Panc1 (cell line): ENCODE data around the gene CDV3. TPM values are rescaled to one million over a fixed set of nuclear protein-coding genes. Genes with fewer than 3 reads are reported as not detected.
A peak's percentile ranks its signal among the peaks of the same experiment; 100 is the strongest.

ENCODE experiments used
- ATAC-seq: fragments of 200-7000 bp; cut with Tn5 transposase; 2 replicates; pipeline ENCODE4 v1.9.1; 2020; ENCODE audit warnings: mild to moderate bottlenecking, moderate library complexity
- BruUV-seq: library from RNA; stranded (reverse); fragments of 400-500 nt; replicated peaks from 2 replicates; lab custom pipeline; 2021; lab: Mats Ljungman, UMichigan
- CTCF ChIA-PET: fragments of 300-600 bp; sonication (Branson Sonifier 250); formaldehyde crosslinking; loops from one replicate; lab custom pipeline; 2022; ENCODE audit warnings: antibody characterized with exemption; lab: Charles Lee
- POLR2A ChIA-PET: fragments of 300-600 bp; sonication (Branson Sonifier 250); formaldehyde crosslinking; loops from one replicate; lab custom pipeline; 2022; ENCODE audit warnings: antibody characterized with exemption; lab: Charles Lee
- DNase-seq: peaks from one replicate; pipeline ENCODE4 v3.0.0-alpha.2; 2010; ENCODE audit warnings: low read depth, low spot score
- H3K27ac ChIP-seq: 2 replicates; pipeline ENCODE4 v1.5.1; 2011; ENCODE audit warnings: mild to moderate bottlenecking, low read length, inconsistent platforms
- H3K27me3 ChIP-seq: fragments of 200-500 bp; sonication (Bioruptor generic); 2 replicates; pipeline ENCODE4 v1.6.0; 2014; ENCODE audit warnings: low read length, inconsistent platforms; ENCODE audit not compliant: control insufficient read depth, insufficient read depth
- H3K36me3 ChIP-seq: fragments of 200-500 bp; sonication (Bioruptor generic); 2 replicates; pipeline ENCODE4 v1.5.1; 2014; ENCODE audit warnings: inconsistent platforms, mild to moderate bottlenecking, low read length, moderate library complexity; ENCODE audit not compliant: control insufficient read depth, insufficient read depth
- H3K4me1 ChIP-seq: 2 replicates; pipeline ENCODE4 v1.5.1; 2011; ENCODE audit warnings: inconsistent platforms, mild to moderate bottlenecking, low read length, moderate library complexity; ENCODE audit not compliant: control insufficient read depth, insufficient read depth
- H3K4me3 ChIP-seq, 2 experiments: 2 replicates each; pipeline ENCODE4 v1.5.1; 2011 to 2012; ENCODE audit warnings: low read depth in 2 of 2, low read length in 2 of 2, mild to moderate bottlenecking in 2 of 2, inconsistent platforms in 1 of 2, moderate library complexity in 1 of 2
- H3K9me3 ChIP-seq: fragments of 200-500 bp; sonication (Bioruptor generic); 2 replicates; pipeline ENCODE4 v1.5.1; 2014; ENCODE audit warnings: low read depth, mild to moderate bottlenecking, inconsistent platforms, low read length, moderate library complexity; ENCODE audit not compliant: control insufficient read depth, insufficient read depth
- POLR2AphosphoS5 ChIP-seq: IDR thresholded peaks from 2 replicates; pipeline ENCODE4 v1.6.1; 2012; ENCODE audit warnings: mild to moderate bottlenecking, low read depth, low read length, moderate library complexity
- SIN3A ChIP-seq: IDR thresholded peaks from 2 replicates; pipeline ENCODE4 v1.6.1; 2012; ENCODE audit warnings: low read depth, mild to moderate bottlenecking, low read length, moderate library complexity, borderline replicate concordance; ENCODE audit not compliant: insufficient read depth
- TCF7L2 ChIP-seq: IDR thresholded peaks from 2 replicates; pipeline ENCODE4 v1.6.1; 2011; ENCODE audit warnings: mild to moderate bottlenecking, low read depth, low read length, inconsistent platforms
- in situ Hi-C: cut with HindIII; loops from 2 replicates; pipeline ENCODE4 v1.10.0; 2016; ENCODE audit warnings: low sequenced_read_pairs, low pct_unique_long_range_greater_than_20kb
- intact Hi-C: fragments of 100-400 bp; cut with micrococcal nuclease; formaldehyde crosslinking; loops from one replicate; pipeline ENCODE4 v1.10.0; 2022; ENCODE audit not compliant: unreplicated experiment
- total RNA-seq: library from RNA; stranded (reverse); gene quantifications from one replicate; pipeline ENCODE4 v1.2.1, GENCODE V29; 2021; ENCODE audit not compliant: unreplicated experiment
- TF ChIP-seq, protein P1 (sequence below), 2 experiments: IDR thresholded peaks; 2 replicates each; pipeline ENCODE4 v1.6.1; 2011 to 2012; ENCODE audit warnings: low read depth in 2 of 2, control low read depth in 1 of 2, low read length in 1 of 2, mild to moderate bottlenecking in 1 of 2, moderate library complexity in 1 of 2; ENCODE audit not compliant: insufficient read depth in 1 of 2
- TF ChIP-seq, protein P2 (sequence below): fragments of 450-650 bp; IDR thresholded peaks from 2 replicates; pipeline ENCODE4 v1.5.1; 2017; ENCODE audit warnings: mild to moderate bottlenecking

The CDV3 gene
- total RNA-seq, 1 experiment from 2014 or later = 506 TPM

DNA sequence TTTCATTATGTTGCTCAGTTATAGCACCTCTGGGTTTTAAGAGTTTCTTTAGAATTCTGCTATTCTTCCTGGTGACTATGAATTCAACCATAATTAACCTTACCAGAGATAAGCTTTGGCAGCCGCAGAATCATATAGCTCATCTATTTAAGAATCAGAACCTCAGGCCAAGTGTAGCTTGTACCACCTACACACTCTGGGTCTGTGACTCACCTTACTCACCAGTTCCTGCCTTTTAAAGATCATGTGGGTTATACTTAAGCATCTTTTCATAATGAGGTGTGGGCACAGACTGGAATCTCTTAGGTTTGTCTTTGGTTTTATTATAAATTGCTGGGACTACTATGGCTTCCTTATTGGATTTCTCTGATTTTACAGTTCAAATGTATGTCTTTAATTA, 21.9 kb downstream of the CDV3 start:
- TF ChIP-seq, protein P1, sequence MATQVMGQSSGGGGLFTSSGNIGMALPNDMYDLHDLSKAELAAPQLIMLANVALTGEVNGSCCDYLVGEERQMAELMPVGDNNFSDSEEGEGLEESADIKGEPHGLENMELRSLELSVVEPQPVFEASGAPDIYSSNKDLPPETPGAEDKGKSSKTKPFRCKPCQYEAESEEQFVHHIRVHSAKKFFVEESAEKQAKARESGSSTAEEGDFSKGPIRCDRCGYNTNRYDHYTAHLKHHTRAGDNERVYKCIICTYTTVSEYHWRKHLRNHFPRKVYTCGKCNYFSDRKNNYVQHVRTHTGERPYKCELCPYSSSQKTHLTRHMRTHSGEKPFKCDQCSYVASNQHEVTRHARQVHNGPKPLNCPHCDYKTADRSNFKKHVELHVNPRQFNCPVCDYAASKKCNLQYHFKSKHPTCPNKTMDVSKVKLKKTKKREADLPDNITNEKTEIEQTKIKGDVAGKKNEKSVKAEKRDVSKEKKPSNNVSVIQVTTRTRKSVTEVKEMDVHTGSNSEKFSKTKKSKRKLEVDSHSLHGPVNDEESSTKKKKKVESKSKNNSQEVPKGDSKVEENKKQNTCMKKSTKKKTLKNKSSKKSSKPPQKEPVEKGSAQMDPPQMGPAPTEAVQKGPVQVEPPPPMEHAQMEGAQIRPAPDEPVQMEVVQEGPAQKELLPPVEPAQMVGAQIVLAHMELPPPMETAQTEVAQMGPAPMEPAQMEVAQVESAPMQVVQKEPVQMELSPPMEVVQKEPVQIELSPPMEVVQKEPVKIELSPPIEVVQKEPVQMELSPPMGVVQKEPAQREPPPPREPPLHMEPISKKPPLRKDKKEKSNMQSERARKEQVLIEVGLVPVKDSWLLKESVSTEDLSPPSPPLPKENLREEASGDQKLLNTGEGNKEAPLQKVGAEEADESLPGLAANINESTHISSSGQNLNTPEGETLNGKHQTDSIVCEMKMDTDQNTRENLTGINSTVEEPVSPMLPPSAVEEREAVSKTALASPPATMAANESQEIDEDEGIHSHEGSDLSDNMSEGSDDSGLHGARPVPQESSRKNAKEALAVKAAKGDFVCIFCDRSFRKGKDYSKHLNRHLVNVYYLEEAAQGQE (IDR thresholded peaks at IDR 0.05; ENCODE audit: insufficient read depth in 1 of 2, low read depth in 2 of 2, low read length in 1 of 2) = no peak
- TF ChIP-seq SIN3A = no peak
- no peak for TF ChIP-seq POLR2AphosphoS5
- TF ChIP-seq, protein P2, sequence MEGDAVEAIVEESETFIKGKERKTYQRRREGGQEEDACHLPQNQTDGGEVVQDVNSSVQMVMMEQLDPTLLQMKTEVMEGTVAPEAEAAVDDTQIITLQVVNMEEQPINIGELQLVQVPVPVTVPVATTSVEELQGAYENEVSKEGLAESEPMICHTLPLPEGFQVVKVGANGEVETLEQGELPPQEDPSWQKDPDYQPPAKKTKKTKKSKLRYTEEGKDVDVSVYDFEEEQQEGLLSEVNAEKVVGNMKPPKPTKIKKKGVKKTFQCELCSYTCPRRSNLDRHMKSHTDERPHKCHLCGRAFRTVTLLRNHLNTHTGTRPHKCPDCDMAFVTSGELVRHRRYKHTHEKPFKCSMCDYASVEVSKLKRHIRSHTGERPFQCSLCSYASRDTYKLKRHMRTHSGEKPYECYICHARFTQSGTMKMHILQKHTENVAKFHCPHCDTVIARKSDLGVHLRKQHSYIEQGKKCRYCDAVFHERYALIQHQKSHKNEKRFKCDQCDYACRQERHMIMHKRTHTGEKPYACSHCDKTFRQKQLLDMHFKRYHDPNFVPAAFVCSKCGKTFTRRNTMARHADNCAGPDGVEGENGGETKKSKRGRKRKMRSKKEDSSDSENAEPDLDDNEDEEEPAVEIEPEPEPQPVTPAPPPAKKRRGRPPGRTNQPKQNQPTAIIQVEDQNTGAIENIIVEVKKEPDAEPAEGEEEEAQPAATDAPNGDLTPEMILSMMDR = no peak
- no peak for TF ChIP-seq TCF7L2
- no peaks in the 10 kb centered on the region for H3K27me3 ChIP-seq
- H3K9me3 ChIP-seq = no peaks in the 10 kb centered on the region
- ATAC-seq (no peak), DNase-seq (no peak)
- in situ Hi-C loops (no loop called here), intact Hi-C loops (loop anchor here (10.0 kb wide), 1 partner anchor 871 kb away; the partner anchor contains the start of gene NPHP3)
- H3K27ac ChIP-seq = peak overlapping the region; percentile 30
- no TSS peak for BruUV-seq
- H3K36me3 ChIP-seq = no peaks in the 10 kb centered on the region
- CTCF ChIA-PET = interaction anchor here (0.6 kb wide), 1 partner anchor 27 kb away, joined by 3 read pairs; no protein-coding TSS in a partner anchor
- H3K4me1 ChIP-seq = peaks cover 20% of the 10 kb centered on the region; the same call in 1 of the 2 replicates
- POLR2A ChIA-PET = interaction anchor here (0.5 kb wide), 1 partner anchor 33 kb away, joined by 5 read pairs; no protein-coding TSS in a partner anchor
- no peak overlapping the region for H3K4me3 ChIP-seq

DNA sequence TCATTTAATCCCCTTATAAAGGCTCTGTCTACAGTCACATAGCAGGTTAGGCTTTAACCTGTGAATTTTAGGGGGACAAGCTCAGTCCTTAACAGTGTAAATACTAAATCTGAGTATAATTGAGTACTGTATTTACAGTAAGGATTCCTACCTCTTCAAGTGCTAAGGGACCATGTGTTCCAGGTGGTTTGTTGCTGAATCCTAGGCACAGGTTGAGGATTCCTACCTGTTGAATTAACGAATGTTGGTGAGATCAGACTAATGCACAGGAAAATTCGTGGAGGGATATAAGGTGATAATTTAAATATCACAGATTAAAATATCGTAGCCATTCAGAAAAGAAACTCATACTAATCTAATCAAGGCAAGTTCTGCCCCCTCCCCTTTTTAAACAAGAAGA, 24.9 kb downstream of the CDV3 start:
- in situ Hi-C loops = no loop called here

More for the DNA sequence above, 24.9 kb downstream of the CDV3 start:
- TF ChIP-seq POLR2AphosphoS5 (no peak), TCF7L2 (no peak), SIN3A (no peak)
- TF ChIP-seq, protein P2 = no peak
- TF ChIP-seq, protein P1 (IDR thresholded peaks at IDR 0.05; ENCODE audit: insufficient read depth in 1 of 2, low read depth in 2 of 2, low read length in 1 of 2) = no peak
- Histone ChIP-seq H3K4me3 (no peak overlapping the region), H3K9me3 (no peaks in the 10 kb centered on the region), H3K27ac (peak overlapping the region; percentile 44), H3K36me3 (peaks cover 6% of the 10 kb centered on the region), H3K4me1 (peaks cover 13% of the 10 kb centered on the region; the same call in 1 of the 2 replicates), H3K27me3 (no peaks in the 10 kb centered on the region)
- POLR2A ChIA-PET = interaction anchor here (0.5 to 0.6 kb wide), 2 partner anchors 13 to 52 kb away, joined by 3 to 4 read pairs; no protein-coding TSS in a partner anchor
- peak; percentile 11; the same call in 1 of the 2 replicates for ATAC-seq
- CTCF ChIA-PET = no interaction called here
- no TSS peak for BruUV-seq
- intact Hi-C loops = loop anchor here (10.0 kb wide), 1 partner anchor 874 kb away; the partner anchor contains the start of gene NPHP3
- DNase-seq = no peak
